ENCODE results near the gene FAM72B. TPM values are rescaled to one million over a fixed set of nuclear protein-coding genes. Genes with fewer than 3 reads are reported as not detected.
"Not testable (repeated sequence)": the region's sequence is repeated elsewhere in the genome, so short reads cannot be mapped to it uniquely, and the experiment has no call there.

FAM72B gene
- total and polyA plus RNA-seq, 2 experiments from 2014 or later, result 1.9 to 3.1 TPM

- DNase-seq; H3K4me3 ChIP-seq; in situ Hi-C loops (cut with MboI); H4K20me1 ChIP-seq (ENCODE audit: insufficient read depth); H2AFZ ChIP-seq; H3F3A ChIP-seq (ENCODE audit: insufficient read depth); H3K79me2 ChIP-seq (ENCODE audit: insufficient read depth); H3K9me2 ChIP-seq (ENCODE audit: insufficient read depth); H3K27me3 ChIP-seq (replicated peaks; ENCODE audit: insufficient read depth); H3K9ac ChIP-seq; H3K4me1 ChIP-seq (ENCODE audit: insufficient read depth); H3K4me2 ChIP-seq (ENCODE audit: unreplicated experiment); H3K27ac ChIP-seq; H3K9me3 ChIP-seq (ENCODE audit: low read depth); H3K36me3 ChIP-seq (ENCODE audit: low read depth): not testable (repeated sequence)
- 73 to 88% methylated on average over 2 of the region's 2 CpGs for WGBS, 2 experiments (ENCODE audit: low coverage in 1 of 2, low lambda C conversion rate in 2 of 2, missing lambda C conversion rate in 2 of 2)
These were observed 16.9 kb downstream of the FAM72B start for GRCh38 chr1:121167225-121167738.

GRCh38 chr1:121165296-121165695, 18.8 kb downstream of the FAM72B start:
- H3K9me3 ChIP-seq (ENCODE audit: low read depth); H2AFZ ChIP-seq; H3K4me2 ChIP-seq (ENCODE audit: unreplicated experiment); DNase-seq; H3K4me1 ChIP-seq (ENCODE audit: insufficient read depth); H3K27ac ChIP-seq; H3K27me3 ChIP-seq (replicated peaks; ENCODE audit: insufficient read depth); H4K20me1 ChIP-seq (ENCODE audit: insufficient read depth); H3F3A ChIP-seq (ENCODE audit: insufficient read depth); H3K79me2 ChIP-seq (ENCODE audit: insufficient read depth); H3K9ac ChIP-seq; H3K4me3 ChIP-seq; in situ Hi-C loops (cut with MboI); H3K9me2 ChIP-seq (ENCODE audit: insufficient read depth); H3K36me3 ChIP-seq (ENCODE audit: low read depth): not testable (repeated sequence)

GRCh38 chr1:121163850-121164757, 20.0 kb downstream of the FAM72B start:
- H3K4me1 ChIP-seq (ENCODE audit: insufficient read depth); H3K4me3 ChIP-seq; H3K79me2 ChIP-seq (ENCODE audit: insufficient read depth); H2AFZ ChIP-seq; H3K9ac ChIP-seq; H3K27me3 ChIP-seq (replicated peaks; ENCODE audit: insufficient read depth); H3K9me3 ChIP-seq (ENCODE audit: low read depth); H3K27ac ChIP-seq; H3K9me2 ChIP-seq (ENCODE audit: insufficient read depth); H3K36me3 ChIP-seq (ENCODE audit: low read depth); in situ Hi-C loops (cut with MboI); H3F3A ChIP-seq (ENCODE audit: insufficient read depth); H3K4me2 ChIP-seq (ENCODE audit: unreplicated experiment); H4K20me1 ChIP-seq (ENCODE audit: insufficient read depth): not testable (repeated sequence)
- 47 to 53% methylated on average over 3 to 4 of the region's 5 CpGs for WGBS, 2 experiments (ENCODE audit: low coverage in 1 of 2, low lambda C conversion rate in 2 of 2, missing lambda C conversion rate in 2 of 2)
- DNase-seq, result peak; percentile 47

- 49 to 57% methylated on average over 3 to 4 of the region's 6 CpGs for WGBS, 2 experiments (ENCODE audit: low coverage in 1 of 2, low lambda C conversion rate in 2 of 2, missing lambda C conversion rate in 2 of 2)
- H3K4me1 ChIP-seq (ENCODE audit: insufficient read depth); H3K9me2 ChIP-seq (ENCODE audit: insufficient read depth); H2AFZ ChIP-seq; H3K4me2 ChIP-seq (ENCODE audit: unreplicated experiment); H3K9ac ChIP-seq; H3K79me2 ChIP-seq (ENCODE audit: insufficient read depth); H3K9me3 ChIP-seq (ENCODE audit: low read depth); H3K4me3 ChIP-seq; DNase-seq; H4K20me1 ChIP-seq (ENCODE audit: insufficient read depth); H3K36me3 ChIP-seq (ENCODE audit: low read depth); in situ Hi-C loops (cut with MboI); H3K27me3 ChIP-seq (replicated peaks; ENCODE audit: insufficient read depth); H3K27ac ChIP-seq; H3F3A ChIP-seq (ENCODE audit: insufficient read depth): not testable (repeated sequence)
These were observed 22.8 kb downstream of the FAM72B start for GRCh38 chr1:121161199-121161901.

GRCh38 chr1:121160118-121160517, 24.0 kb downstream of the FAM72B start:
- H3K27me3 ChIP-seq (replicated peaks; ENCODE audit: insufficient read depth); H3K9me2 ChIP-seq (ENCODE audit: insufficient read depth); H4K20me1 ChIP-seq (ENCODE audit: insufficient read depth); H3K27ac ChIP-seq; in situ Hi-C loops (cut with MboI); H3K9me3 ChIP-seq (ENCODE audit: low read depth); DNase-seq; H3K4me3 ChIP-seq; H2AFZ ChIP-seq; H3K4me2 ChIP-seq (ENCODE audit: unreplicated experiment); H3F3A ChIP-seq (ENCODE audit: insufficient read depth); H3K79me2 ChIP-seq (ENCODE audit: insufficient read depth); H3K36me3 ChIP-seq (ENCODE audit: low read depth); H3K4me1 ChIP-seq (ENCODE audit: insufficient read depth); H3K9ac ChIP-seq: not testable (repeated sequence)
- WGBS, 2 experiments (ENCODE audit: low coverage in 1 of 2, low lambda C conversion rate in 2 of 2, missing lambda C conversion rate in 2 of 2), result 68 to 74% methylated on average over 2 of the region's 2 CpGs

- H3K27ac ChIP-seq; H3K27me3 ChIP-seq (replicated peaks; ENCODE audit: insufficient read depth); H3K36me3 ChIP-seq (ENCODE audit: low read depth); H3K4me3 ChIP-seq; H3K9me3 ChIP-seq (ENCODE audit: low read depth); H3K79me2 ChIP-seq (ENCODE audit: insufficient read depth); H2AFZ ChIP-seq; H4K20me1 ChIP-seq (ENCODE audit: insufficient read depth); H3F3A ChIP-seq (ENCODE audit: insufficient read depth); H3K9ac ChIP-seq; H3K4me1 ChIP-seq (ENCODE audit: insufficient read depth); H3K4me2 ChIP-seq (ENCODE audit: unreplicated experiment); DNase-seq; H3K9me2 ChIP-seq (ENCODE audit: insufficient read depth); in situ Hi-C loops (cut with MboI): not testable (repeated sequence)
- WGBS, 2 experiments (ENCODE audit: low coverage in 1 of 2, low lambda C conversion rate in 2 of 2, missing lambda C conversion rate in 2 of 2), result 0 to 7% methylated on average over 1 of the region's 2 CpGs
These were observed 26.5 kb downstream of the FAM72B start for GRCh38 chr1:121157609-121158008.

GRCh38 chr1:121156958-121157603, 27.1 kb downstream of the FAM72B start:
- in situ Hi-C loops (cut with MboI); H3K9me2 ChIP-seq (ENCODE audit: insufficient read depth); H3K27ac ChIP-seq; H3K9ac ChIP-seq; H3K9me3 ChIP-seq (ENCODE audit: low read depth); DNase-seq; H2AFZ ChIP-seq; H3F3A ChIP-seq (ENCODE audit: insufficient read depth); H3K4me3 ChIP-seq; H3K79me2 ChIP-seq (ENCODE audit: insufficient read depth); H4K20me1 ChIP-seq (ENCODE audit: insufficient read depth); H3K27me3 ChIP-seq (replicated peaks; ENCODE audit: insufficient read depth); H3K4me1 ChIP-seq (ENCODE audit: insufficient read depth); H3K4me2 ChIP-seq (ENCODE audit: unreplicated experiment); H3K36me3 ChIP-seq (ENCODE audit: low read depth): not testable (repeated sequence)
- WGBS, 2 experiments (ENCODE audit: low coverage in 1 of 2, low lambda C conversion rate in 2 of 2, missing lambda C conversion rate in 2 of 2), result no CpG with 5 or more reads among the region's 4 CpGs

Data from GM23248 (cell line).